ENCODE results near the gene UBE4A. TPM values are rescaled to one million over a fixed set of nuclear protein-coding genes. Genes with fewer than 3 reads are reported as not detected.
"Not testable (repeated sequence)": the region's sequence is repeated elsewhere in the genome, so short reads cannot be mapped to it uniquely, and the experiment has no call there.

The UBE4A gene
- total RNA-seq, 1 donor from 2014 or later: 44.0 TPM

- Mint-ChIP-seq H3K27me3 (ENCODE audit: unreplicated experiment) (peaks cover 4% of the 10 kb centered on the region), H3K36me3 (ENCODE audit: unreplicated experiment) (no peaks in the 10 kb centered on the region), H3K4me3 (ENCODE audit: unreplicated experiment) (no peak overlapping the region), H3K9me3 (ENCODE audit: unreplicated experiment) (peaks cover 1% of the 10 kb centered on the region), H3K4me1 (ENCODE audit: low read depth, unreplicated experiment) (peaks cover 9% of the 10 kb centered on the region), H3K27ac (ENCODE audit: unreplicated experiment) (no peak overlapping the region)
- no peak for TF ChIP-seq CTCF (IDR thresholded peaks at IDR 0.05; ENCODE audit: partially characterized antibody, unreplicated experiment)
- DNase-seq: no peak
Measured at GRCh38 chr11:118397448-118397847, 38.0 kb downstream of the UBE4A start.

GRCh38 chr11:118398791-118399559, 39.6 kb downstream of the UBE4A start:
- H3K4me3 Mint-ChIP-seq (ENCODE audit: unreplicated experiment): no peak overlapping the region
- TF ChIP-seq CTCF (IDR thresholded peaks at IDR 0.05; ENCODE audit: partially characterized antibody, unreplicated experiment): no peak

GRCh38 chr11:118401151-118401879, 41.9 kb downstream of the UBE4A start, which contains the start of gene ATP5MG:
ATP5MG (plus strand) TSS chr11:118401606; CDS start chr11:118401666, 60 bp downstream.
- Mint-ChIP-seq H3K36me3 (ENCODE audit: unreplicated experiment) (no peaks in the 10 kb centered on the region), H3K9me3 (ENCODE audit: unreplicated experiment) (peaks cover 1% of the 10 kb centered on the region), H3K27ac (ENCODE audit: unreplicated experiment) (peak within 1 kb of the TSS; percentile 90), H3K27me3 (ENCODE audit: unreplicated experiment) (peaks cover 4% of the 10 kb centered on the region), H3K4me1 (ENCODE audit: low read depth, unreplicated experiment) (peaks cover 11% of the 10 kb centered on the region), H3K4me3 (ENCODE audit: unreplicated experiment) (peak within 1 kb of the TSS; percentile 99)
- no peak for TF ChIP-seq CTCF (IDR thresholded peaks at IDR 0.05; ENCODE audit: partially characterized antibody, unreplicated experiment)
- peak; percentile 87 for DNase-seq

More at GRCh38 chr11:118398791-118399559, 39.6 kb downstream of the UBE4A start:
- Mint-ChIP-seq H3K27me3 (ENCODE audit: unreplicated experiment) (peaks cover 4% of the 10 kb centered on the region), H3K27ac (ENCODE audit: unreplicated experiment) (no peak overlapping the region), H3K9me3 (ENCODE audit: unreplicated experiment) (peaks cover 1% of the 10 kb centered on the region), H3K36me3 (ENCODE audit: unreplicated experiment) (no peaks in the 10 kb centered on the region), H3K4me1 (ENCODE audit: low read depth, unreplicated experiment) (peaks cover 11% of the 10 kb centered on the region)
- no peak for DNase-seq

GRCh38 chr11:118401880-118402590, 42.6 kb downstream of the UBE4A start:
- peak overlapping the region; percentile 85 for H3K27ac Mint-ChIP-seq (ENCODE audit: unreplicated experiment)
- H3K4me1 Mint-ChIP-seq (ENCODE audit: low read depth, unreplicated experiment): peaks cover 11% of the 10 kb centered on the region
- DNase-seq: no peak
- TF ChIP-seq CTCF (IDR thresholded peaks at IDR 0.05; ENCODE audit: partially characterized antibody, unreplicated experiment): no peak
- peaks cover 4% of the 10 kb centered on the region for H3K27me3 Mint-ChIP-seq (ENCODE audit: unreplicated experiment)
- peak overlapping the region; percentile 99 for H3K4me3 Mint-ChIP-seq (ENCODE audit: unreplicated experiment)
- peaks cover 1% of the 10 kb centered on the region for H3K9me3 Mint-ChIP-seq (ENCODE audit: unreplicated experiment)
- H3K36me3 Mint-ChIP-seq (ENCODE audit: unreplicated experiment): no peaks in the 10 kb centered on the region

- not testable (repeated sequence) for H3K27ac Mint-ChIP-seq (ENCODE audit: unreplicated experiment); H3K9me3 Mint-ChIP-seq (ENCODE audit: unreplicated experiment)
- peak overlapping the region; percentile 99 for H3K4me3 Mint-ChIP-seq (ENCODE audit: unreplicated experiment)
Measured at GRCh38 chr11:118402594-118402993, 43.2 kb downstream of the UBE4A start.

More at GRCh38 chr11:118402594-118402993, 43.2 kb downstream of the UBE4A start:
- H3K27me3 Mint-ChIP-seq (ENCODE audit: unreplicated experiment); DNase-seq; H3K36me3 Mint-ChIP-seq (ENCODE audit: unreplicated experiment): not testable (repeated sequence)
- peaks cover 11% of the 10 kb centered on the region for H3K4me1 Mint-ChIP-seq (ENCODE audit: low read depth, unreplicated experiment)

All from glutamatergic neuron (in vitro differentiated cells).